Spleen (tissue), 11 donors: Measurements from ENCODE around the gene ST7. TPM values are rescaled to one million over a fixed set of nuclear protein-coding genes. Genes with fewer than 3 reads are reported as not detected.

ENCODE experiments used
- DNase-seq: peaks from one replicate; pipeline ENCODE4 v3.0.0-alpha.2; 2020
- H3K27ac ChIP-seq, 8 donors: fragments of 200-600 bp; sonication (generic) in 7 of 8; 1 replicate in 4 of 8; 2 replicates in 4 of 8; pipeline versions ENCODE4 v1.5.0 to v1.8.0; 2016 to 2021; ENCODE audit warnings: inconsistent platforms in 4 of 8, mild to moderate bottlenecking in 4 of 8, moderate library complexity in 1 of 8
- H3K27me3 ChIP-seq, 7 donors: fragments of 200-600 bp; sonication (generic) in 6 of 7; replicated peaks in 1 of 7; 1 replicate in 4 of 7; 2 replicates in 3 of 7; pipeline versions ENCODE4 v1.5.0 to v1.8.0; 2016 to 2021; ENCODE audit warnings: inconsistent platforms in 3 of 7, mild to moderate bottlenecking in 1 of 7
- H3K36me3 ChIP-seq, 6 donors: fragments of 200-600 bp; sonication (generic) in 5 of 6; 1 replicate in 4 of 6; 2 replicates in 2 of 6; pipeline versions ENCODE4 v1.5.0 to v1.8.0; 2016 to 2021; ENCODE audit warnings: inconsistent platforms in 2 of 6
- H3K4me1 ChIP-seq, 6 donors: fragments of 200-600 bp; sonication (generic) in 5 of 6; 1 replicate in 3 of 6; 2 replicates in 3 of 6; pipeline versions ENCODE4 v1.5.0 to v1.8.0; 2016 to 2021; ENCODE audit warnings: inconsistent platforms in 3 of 6
- H3K4me3 ChIP-seq, 8 donors: fragments of 200-600 bp; sonication (generic) in 7 of 8; 1 replicate in 4 of 8; 2 replicates in 4 of 8; pipeline versions ENCODE4 v1.5.0 to v1.8.0; 2016 to 2021; ENCODE audit warnings: inconsistent platforms in 4 of 8, mild to moderate bottlenecking in 4 of 8, moderate library complexity in 2 of 8
- H3K9me3 ChIP-seq, 8 donors: fragments of 200-600 bp; sonication (generic) in 7 of 8; 1 replicate in 4 of 8; 2 replicates in 4 of 8; pipeline versions ENCODE4 v1.5.0 to v1.8.0; 2016 to 2021; ENCODE audit warnings: inconsistent platforms in 4 of 8
- CTCF ChIP-seq, 11 experiments: fragments of 200-600 bp in 7 of 11; fragments of 450-650 bp in 4 of 11; sonication (generic) in 4 of 11; IDR thresholded peaks in 8 of 11; conservative IDR thresholded peaks in 3 of 11; 1 replicate in 7 of 11; 2 replicates in 4 of 11; pipeline versions ENCODE4 v1.4.0 to v1.8.0; 2016 to 2021; ENCODE audit warnings: antibody characterized with exemption in 11 of 11, inconsistent platforms in 4 of 11, mild to moderate bottlenecking in 1 of 11
- POLR2A ChIP-seq, 3 donors: fragments of 450-650 bp; IDR thresholded peaks; one replicate each; pipeline ENCODE4 v1.5.1; 2017; ENCODE audit warnings: antibody characterized with exemption in 3 of 3, mild to moderate bottlenecking in 1 of 3
- POLR2AphosphoS5 ChIP-seq, 3 donors: sonication (generic); formaldehyde crosslinking; IDR thresholded peaks; one replicate each; pipeline ENCODE4 v1.5.1; 2017; ENCODE audit warnings: antibody characterized with exemption in 3 of 3
- WGBS, 5 donors: extraction: QIAGEN DNeasy Blood & Tissue Kit in 3 of 5; methylation state at CpG; one replicate each; pipeline versions ENCODE4 v1.1.5 to v1.1.7; 2013 to 2018; 5-methylcytosine and 5-hydroxymethylcytosine counted together
- intact Hi-C: fragments of 100-400 bp; cut with DNase I; formaldehyde crosslinking; loops from one replicate; pipeline ENCODE4 v1.15.0; 2023; ENCODE audit warnings: low total_unique reads
- polyA plus RNA-seq, 3 donors: library from polyadenylated mRNA; stranded (reverse); fragments of 200-250 nt; gene quantifications; one replicate each; pipeline ENCODE4 v1.2.1, GENCODE V29; 2013
- total RNA-seq, 7 donors: library from RNA; depleted of rRNA in 3 of 7; stranded (reverse); fragments of >200 nt in 3 of 7; fragmentation: NEBNext Ultra II Directional in 4 of 7; extraction: Animal tissue kit (Norgen Biotek cat#: 25700) in 4 of 7; gene quantifications; one replicate each; pipeline versions ENCODE4 v1.1.0 to v1.2.1, GENCODE V29; 2016 to 2021
- donor health status: healthy with polysubstance abuse.
- donor health status: DM: no; HTN: no; CAD: no; lungs with moderate emphysema.
- donor health status: DM: no; HTN: no; CAD: no.
- donor health status: Bipolar disorder and iron deficiency.
- donor health status: healthy.
- donor health status: DM: no; HTN: no; CAD: no.
- donor health status: DM: yes; HTN: yes; CAD: no.

ST7 gene
- total and polyA plus RNA-seq, 10 donors = 4.7 to 36.4 (median 15.8) TPM

- no peak for TF ChIP-seq CTCF (IDR thresholded peaks at IDR 0.05 in 8 of 11, conservative IDR thresholded peaks at IDR 0.05 in 3 of 11)
- no peak for TF ChIP-seq POLR2AphosphoS5 (IDR thresholded peaks at IDR 0.05)
- no peak for TF ChIP-seq POLR2A (IDR thresholded peaks at IDR 0.05)
- intact Hi-C loops = no loop called here
- Histone ChIP-seq H3K4me1 (no peaks in the 10 kb centered on the region), H3K4me3 (no peak overlapping the region), H3K27ac (no peak overlapping the region), H3K27me3 (no peaks in the 10 kb centered on the region), H3K36me3 (no peaks in the 10 kb centered on the region), H3K9me3 (no peaks in the 10 kb centered on the region)
- WGBS, 5 donors = 79 to 91% (median 88%) methylated on average over 2 of the region's 2 CpGs
- no peak for DNase-seq
Measured at GRCh38 chr7:117101026-117101425, 147.7 kb downstream of the ST7 start.

- no peak for DNase-seq
- Histone ChIP-seq H3K36me3 (no peaks in the 10 kb centered on the region), H3K4me1 (peaks cover 11 to 18% (median 13%) of the 10 kb centered on the region in 6 donors), H3K27ac (peak overlapping the region in 1 of 8 donors; percentile 39), H3K9me3 (peaks cover 0 to 8% (median 3%) of the 10 kb centered on the region in 8 donors), H3K4me3 (no peak overlapping the region), H3K27me3 (no peaks in the 10 kb centered on the region)
- TF ChIP-seq CTCF (IDR thresholded peaks at IDR 0.05 in 8 of 11, conservative IDR thresholded peaks at IDR 0.05 in 3 of 11) = no peak
- TF ChIP-seq POLR2A (IDR thresholded peaks at IDR 0.05) = no peak
- TF ChIP-seq POLR2AphosphoS5 (IDR thresholded peaks at IDR 0.05) = peak in 1 of 3 donors; percentile 20
- WGBS, 5 donors = 11 to 20% (median 12%) methylated on average over 5 of the region's 5 CpGs
- intact Hi-C loops = no loop called here
Measured at GRCh38 chr7:117110480-117111315, 157.4 kb downstream of the ST7 start.

GRCh38 chr7:117111535-117111934 lies 158.2 kb downstream of the ST7 start:
- no peak for DNase-seq
- intact Hi-C loops = no loop called here
- H3K36me3 ChIP-seq = no peaks in the 10 kb centered on the region

More at GRCh38 chr7:117111535-117111934, 158.2 kb downstream of the ST7 start:
- no peak for TF ChIP-seq POLR2AphosphoS5 (IDR thresholded peaks at IDR 0.05)
- TF ChIP-seq POLR2A (IDR thresholded peaks at IDR 0.05) = no peak
- no peak for TF ChIP-seq CTCF (IDR thresholded peaks at IDR 0.05 in 8 of 11, conservative IDR thresholded peaks at IDR 0.05 in 3 of 11)
- H3K4me3 ChIP-seq = no peak overlapping the region
- peaks cover 11 to 18% (median 13%) of the 10 kb centered on the region in 6 donors for H3K4me1 ChIP-seq
- H3K9me3 ChIP-seq = peaks cover 0 to 8% (median 3%) of the 10 kb centered on the region in 8 donors
- 96 to 100% (median 97%) methylated on average over 1 of the region's 1 CpG for WGBS, 5 donors
- H3K27me3 ChIP-seq = no peaks in the 10 kb centered on the region
- no peak overlapping the region for H3K27ac ChIP-seq
